Measurements from ENCODE around the gene SMARCD3.

DNA sequence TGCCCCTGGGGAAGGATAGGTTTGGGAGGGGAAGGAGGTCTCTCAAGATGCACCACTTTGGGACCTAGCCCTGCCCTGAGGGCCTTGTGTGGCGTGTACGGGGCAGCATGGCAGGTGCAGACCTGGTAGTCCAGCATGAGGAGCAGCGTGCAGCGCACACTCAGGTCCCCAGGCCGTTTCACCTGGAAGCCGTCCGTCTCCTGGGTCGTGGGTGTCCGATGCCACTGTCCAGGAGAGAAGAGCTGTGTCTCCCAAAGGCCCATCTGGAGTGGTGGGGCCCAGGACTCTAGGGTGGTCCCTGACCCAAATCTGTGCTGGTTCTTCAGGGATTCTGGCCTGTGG, 6.8 kb downstream of the SMARCD3 start:
- TF ChIP-seq, protein P1, sequence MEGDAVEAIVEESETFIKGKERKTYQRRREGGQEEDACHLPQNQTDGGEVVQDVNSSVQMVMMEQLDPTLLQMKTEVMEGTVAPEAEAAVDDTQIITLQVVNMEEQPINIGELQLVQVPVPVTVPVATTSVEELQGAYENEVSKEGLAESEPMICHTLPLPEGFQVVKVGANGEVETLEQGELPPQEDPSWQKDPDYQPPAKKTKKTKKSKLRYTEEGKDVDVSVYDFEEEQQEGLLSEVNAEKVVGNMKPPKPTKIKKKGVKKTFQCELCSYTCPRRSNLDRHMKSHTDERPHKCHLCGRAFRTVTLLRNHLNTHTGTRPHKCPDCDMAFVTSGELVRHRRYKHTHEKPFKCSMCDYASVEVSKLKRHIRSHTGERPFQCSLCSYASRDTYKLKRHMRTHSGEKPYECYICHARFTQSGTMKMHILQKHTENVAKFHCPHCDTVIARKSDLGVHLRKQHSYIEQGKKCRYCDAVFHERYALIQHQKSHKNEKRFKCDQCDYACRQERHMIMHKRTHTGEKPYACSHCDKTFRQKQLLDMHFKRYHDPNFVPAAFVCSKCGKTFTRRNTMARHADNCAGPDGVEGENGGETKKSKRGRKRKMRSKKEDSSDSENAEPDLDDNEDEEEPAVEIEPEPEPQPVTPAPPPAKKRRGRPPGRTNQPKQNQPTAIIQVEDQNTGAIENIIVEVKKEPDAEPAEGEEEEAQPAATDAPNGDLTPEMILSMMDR (IDR thresholded peaks at IDR 0.05 in 2 of 3, conservative IDR thresholded peaks at IDR 0.05 in 1 of 3; ENCODE audit: borderline replicate concordance in 1 of 3, insufficient read depth in 1 of 3, low read depth in 2 of 3, low read length in 2 of 3) = no peak
- TF ChIP-seq ZNF274 (IDR thresholded peaks at IDR 0.05; ENCODE audit: low read depth, low read length) (no peak), EZH2 (IDR thresholded peaks at IDR 0.05) (no peak), YY1 (IDR thresholded peaks at IDR 0.05; ENCODE audit: extremely low read depth, insufficient replicate concordance, low read depth, low read length) (no peak), EZH2phosphoT487 (IDR thresholded peaks at IDR 0.05; ENCODE audit: borderline replicate concordance) (no peak), TCF7L2 (IDR thresholded peaks at IDR 0.05; ENCODE audit: borderline replicate concordance, extremely low read depth, insufficient read depth, insufficient read length) (no peak), POLR2A (IDR thresholded peaks at IDR 0.05; ENCODE audit: borderline replicate concordance, extremely low read depth, insufficient read depth, insufficient read length) (no peak), POLR2AphosphoS5 (IDR thresholded peaks at IDR 0.05; ENCODE audit: low read depth, low read length) (no peak), ELF1 (IDR thresholded peaks at IDR 0.05; ENCODE audit: borderline replicate concordance, low read depth) (no peak), FOSL1 (IDR thresholded peaks at IDR 0.05; ENCODE audit: low read depth) (no peak), SIN3A (IDR thresholded peaks at IDR 0.05; ENCODE audit: low read depth) (no peak)
- TF ChIP-seq, protein P2, sequence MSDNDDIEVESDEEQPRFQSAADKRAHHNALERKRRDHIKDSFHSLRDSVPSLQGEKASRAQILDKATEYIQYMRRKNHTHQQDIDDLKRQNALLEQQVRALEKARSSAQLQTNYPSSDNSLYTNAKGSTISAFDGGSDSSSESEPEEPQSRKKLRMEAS (IDR thresholded peaks at IDR 0.05) = no peak
- TF ChIP-seq, protein P3, sequence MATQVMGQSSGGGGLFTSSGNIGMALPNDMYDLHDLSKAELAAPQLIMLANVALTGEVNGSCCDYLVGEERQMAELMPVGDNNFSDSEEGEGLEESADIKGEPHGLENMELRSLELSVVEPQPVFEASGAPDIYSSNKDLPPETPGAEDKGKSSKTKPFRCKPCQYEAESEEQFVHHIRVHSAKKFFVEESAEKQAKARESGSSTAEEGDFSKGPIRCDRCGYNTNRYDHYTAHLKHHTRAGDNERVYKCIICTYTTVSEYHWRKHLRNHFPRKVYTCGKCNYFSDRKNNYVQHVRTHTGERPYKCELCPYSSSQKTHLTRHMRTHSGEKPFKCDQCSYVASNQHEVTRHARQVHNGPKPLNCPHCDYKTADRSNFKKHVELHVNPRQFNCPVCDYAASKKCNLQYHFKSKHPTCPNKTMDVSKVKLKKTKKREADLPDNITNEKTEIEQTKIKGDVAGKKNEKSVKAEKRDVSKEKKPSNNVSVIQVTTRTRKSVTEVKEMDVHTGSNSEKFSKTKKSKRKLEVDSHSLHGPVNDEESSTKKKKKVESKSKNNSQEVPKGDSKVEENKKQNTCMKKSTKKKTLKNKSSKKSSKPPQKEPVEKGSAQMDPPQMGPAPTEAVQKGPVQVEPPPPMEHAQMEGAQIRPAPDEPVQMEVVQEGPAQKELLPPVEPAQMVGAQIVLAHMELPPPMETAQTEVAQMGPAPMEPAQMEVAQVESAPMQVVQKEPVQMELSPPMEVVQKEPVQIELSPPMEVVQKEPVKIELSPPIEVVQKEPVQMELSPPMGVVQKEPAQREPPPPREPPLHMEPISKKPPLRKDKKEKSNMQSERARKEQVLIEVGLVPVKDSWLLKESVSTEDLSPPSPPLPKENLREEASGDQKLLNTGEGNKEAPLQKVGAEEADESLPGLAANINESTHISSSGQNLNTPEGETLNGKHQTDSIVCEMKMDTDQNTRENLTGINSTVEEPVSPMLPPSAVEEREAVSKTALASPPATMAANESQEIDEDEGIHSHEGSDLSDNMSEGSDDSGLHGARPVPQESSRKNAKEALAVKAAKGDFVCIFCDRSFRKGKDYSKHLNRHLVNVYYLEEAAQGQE (IDR thresholded peaks at IDR 0.05; ENCODE audit: low read depth) = no peak
- TF ChIP-seq, protein P4, sequence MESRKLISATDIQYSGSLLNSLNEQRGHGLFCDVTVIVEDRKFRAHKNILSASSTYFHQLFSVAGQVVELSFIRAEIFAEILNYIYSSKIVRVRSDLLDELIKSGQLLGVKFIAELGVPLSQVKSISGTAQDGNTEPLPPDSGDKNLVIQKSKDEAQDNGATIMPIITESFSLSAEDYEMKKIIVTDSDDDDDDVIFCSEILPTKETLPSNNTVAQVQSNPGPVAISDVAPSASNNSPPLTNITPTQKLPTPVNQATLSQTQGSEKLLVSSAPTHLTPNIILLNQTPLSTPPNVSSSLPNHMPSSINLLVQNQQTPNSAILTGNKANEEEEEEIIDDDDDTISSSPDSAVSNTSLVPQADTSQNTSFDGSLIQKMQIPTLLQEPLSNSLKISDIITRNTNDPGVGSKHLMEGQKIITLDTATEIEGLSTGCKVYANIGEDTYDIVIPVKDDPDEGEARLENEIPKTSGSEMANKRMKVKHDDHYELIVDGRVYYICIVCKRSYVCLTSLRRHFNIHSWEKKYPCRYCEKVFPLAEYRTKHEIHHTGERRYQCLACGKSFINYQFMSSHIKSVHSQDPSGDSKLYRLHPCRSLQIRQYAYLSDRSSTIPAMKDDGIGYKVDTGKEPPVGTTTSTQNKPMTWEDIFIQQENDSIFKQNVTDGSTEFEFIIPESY (IDR thresholded peaks at IDR 0.05; ENCODE audit: extremely low read depth, insufficient replicate concordance, low read length) = no peak
